BE2C (cell line): ENCODE results near the gene KRT6C.
A peak's percentile ranks its signal among the peaks of the same experiment; 100 is the strongest.

Experiments used
- DNase-seq: peaks from one replicate; pipeline ENCODE4 v3.0.0-alpha.2; 2020
- H3K27me3 ChIP-seq: fragments of 250-450 bp; sonication (Bioruptor Pico); 2 replicates; pipeline ENCODE4 v1.5.1; 2020; ENCODE audit warnings: mild to moderate bottlenecking
- H3K36me3 ChIP-seq: fragments of 250-450 bp; sonication (Bioruptor Pico); 2 replicates; pipeline ENCODE4 v1.5.1; 2020; ENCODE audit warnings: mild to moderate bottlenecking
- H3K4me1 ChIP-seq: fragments of 250-450 bp; sonication (Bioruptor Pico); 2 replicates; pipeline ENCODE4 v1.5.1; 2020
- H3K4me3 ChIP-seq: 2 replicates; pipeline ENCODE4 v1.5.1; 2011; ENCODE audit warnings: low read depth, low read length
- H3K9me3 ChIP-seq: fragments of 250-450 bp; sonication (Bioruptor Pico); 2 replicates; pipeline ENCODE4 v1.5.1; 2020
- CTCF ChIP-seq: IDR thresholded peaks from 2 replicates; pipeline ENCODE4 v1.5.1; 2012; ENCODE audit warnings: mild to moderate bottlenecking, low read depth, low read length

Gene KRT6C

GRCh38 chr12:52515319-52515646, 41.7 kb upstream of the KRT6C start:
- H3K4me1 ChIP-seq: no peaks in the 10 kb centered on the region
- peaks cover 16% of the 10 kb centered on the region for H3K27me3 ChIP-seq
- no peak overlapping the region for H3K4me3 ChIP-seq
- no peaks in the 10 kb centered on the region for H3K9me3 ChIP-seq
- no peak for TF ChIP-seq CTCF
- H3K36me3 ChIP-seq: no peaks in the 10 kb centered on the region
- no peak for DNase-seq

DNA sequence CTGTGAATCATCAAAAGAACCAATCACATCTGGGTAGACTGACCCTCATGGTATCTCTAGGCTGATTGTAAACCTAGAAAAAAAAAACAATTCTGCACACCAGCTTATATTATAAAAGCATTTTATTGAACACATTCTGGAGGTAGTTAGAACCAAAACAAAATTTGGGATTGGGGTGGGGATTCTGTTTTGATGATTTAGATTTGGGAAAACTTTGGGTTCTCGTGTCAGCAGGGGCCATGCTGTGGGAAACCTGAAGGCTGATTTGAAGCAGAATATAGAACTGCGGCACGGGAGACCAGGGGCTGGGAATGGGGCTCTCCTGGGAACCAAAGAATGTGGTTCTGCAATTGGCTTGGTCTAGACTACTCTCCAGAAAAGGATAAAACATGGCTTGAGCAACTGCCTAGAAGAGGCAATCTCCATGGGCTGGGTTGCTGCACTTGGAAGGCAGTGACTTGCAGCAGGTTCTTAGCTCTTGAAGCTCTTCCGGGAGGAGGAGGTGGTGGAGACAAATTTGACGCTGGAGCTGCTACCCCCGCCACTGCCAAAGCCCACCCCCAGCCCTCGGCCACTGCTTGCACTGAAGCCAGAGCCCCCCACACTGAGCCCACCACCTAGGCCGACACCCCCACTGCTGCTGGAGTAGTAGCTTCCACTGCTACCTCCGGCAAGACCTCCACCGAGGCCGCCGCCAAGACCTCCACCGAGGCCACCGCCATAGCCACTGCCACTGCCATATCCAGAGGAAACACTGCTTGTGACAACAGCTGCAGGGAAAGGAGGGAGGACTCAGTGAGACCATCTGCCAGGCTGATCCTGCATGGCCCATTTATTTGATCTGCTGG, 41.1 kb upstream of the KRT6C start:
- Histone ChIP-seq H3K4me1 (no peaks in the 10 kb centered on the region), H3K36me3 (no peaks in the 10 kb centered on the region), H3K27me3 (peaks cover 13% of the 10 kb centered on the region), H3K9me3 (no peaks in the 10 kb centered on the region), H3K4me3 (no peak overlapping the region)
- no peak for TF ChIP-seq CTCF
- no peak for DNase-seq

GRCh38 chr12:52513736-52514135, 40.1 kb upstream of the KRT6C start:
- peaks cover 9% of the 10 kb centered on the region for H3K27me3 ChIP-seq
- no peak for TF ChIP-seq CTCF
- no peak for DNase-seq
- H3K9me3 ChIP-seq: no peaks in the 10 kb centered on the region
- H3K4me3 ChIP-seq: no peak overlapping the region
- no peaks in the 10 kb centered on the region for H3K36me3 ChIP-seq
- no peaks in the 10 kb centered on the region for H3K4me1 ChIP-seq

DNA sequence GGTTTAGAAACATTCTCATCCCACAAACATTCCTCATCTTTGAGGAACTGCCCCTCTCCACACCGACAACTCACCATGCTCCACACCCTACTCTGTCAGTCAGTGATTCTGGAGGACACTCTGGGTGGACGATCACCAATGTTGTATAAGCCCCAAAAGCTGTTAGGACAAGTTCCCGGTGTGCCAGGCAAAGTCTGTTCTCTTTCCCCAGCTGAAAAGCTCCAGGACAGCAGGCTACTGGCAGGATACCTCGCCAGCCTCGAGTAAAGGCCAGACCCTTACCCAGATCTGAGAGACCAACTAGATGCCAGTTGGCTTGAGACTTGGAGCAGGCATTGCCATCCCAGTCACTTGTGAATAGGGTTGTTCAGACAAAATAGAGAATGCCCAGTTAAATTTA, 34.6 kb upstream of the KRT6C start:
- no peak for DNase-seq
- H3K9me3 ChIP-seq: no peaks in the 10 kb centered on the region
- no peaks in the 10 kb centered on the region for H3K36me3 ChIP-seq
- H3K27me3 ChIP-seq: peaks cover 7% of the 10 kb centered on the region
- no peak for TF ChIP-seq CTCF
- no peak overlapping the region for H3K4me3 ChIP-seq
- H3K4me1 ChIP-seq: no peaks in the 10 kb centered on the region

- Histone ChIP-seq H3K36me3 (no peaks in the 10 kb centered on the region), H3K9me3 (no peaks in the 10 kb centered on the region), H3K4me3 (no peak overlapping the region), H3K27me3 (peaks cover 4% of the 10 kb centered on the region), H3K4me1 (no peaks in the 10 kb centered on the region)
- peak; percentile 60 for TF ChIP-seq CTCF
- DNase-seq: no peak
These were observed 33.5 kb upstream of the KRT6C start for GRCh38 chr12:52506858-52507715.

- no peak for TF ChIP-seq CTCF
- H3K9me3 ChIP-seq: no peaks in the 10 kb centered on the region
- H3K4me3 ChIP-seq: no peak overlapping the region
- H3K4me1 ChIP-seq: no peaks in the 10 kb centered on the region
- no peaks in the 10 kb centered on the region for H3K36me3 ChIP-seq
- DNase-seq: no peak
- peaks cover 17% of the 10 kb centered on the region for H3K27me3 ChIP-seq
These were observed 29.3 kb upstream of the KRT6C start for GRCh38 chr12:52502877-52503276.
